ENCODE measurements around the gene WNT2B.

DNA sequence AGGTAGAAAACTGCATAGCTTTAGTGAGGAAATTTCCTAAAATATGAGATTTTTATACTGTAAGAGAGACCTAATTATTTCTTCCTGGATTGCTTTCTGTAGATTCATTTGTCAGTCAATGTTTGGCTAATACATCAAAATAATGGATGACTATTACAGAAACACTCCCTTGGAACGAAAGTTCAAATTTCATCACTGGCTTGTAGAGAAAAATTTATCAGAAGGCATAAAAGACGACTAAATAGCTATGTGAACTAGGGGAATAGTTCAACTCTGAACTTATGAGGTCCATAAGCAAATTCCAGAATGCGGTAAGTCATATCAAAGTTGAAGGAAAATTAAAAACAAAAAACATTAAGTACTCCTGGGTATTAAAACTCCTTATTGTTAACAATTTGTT lies 36.0 kb downstream of the WNT2B start:
- TF ChIP-seq, protein P1, sequence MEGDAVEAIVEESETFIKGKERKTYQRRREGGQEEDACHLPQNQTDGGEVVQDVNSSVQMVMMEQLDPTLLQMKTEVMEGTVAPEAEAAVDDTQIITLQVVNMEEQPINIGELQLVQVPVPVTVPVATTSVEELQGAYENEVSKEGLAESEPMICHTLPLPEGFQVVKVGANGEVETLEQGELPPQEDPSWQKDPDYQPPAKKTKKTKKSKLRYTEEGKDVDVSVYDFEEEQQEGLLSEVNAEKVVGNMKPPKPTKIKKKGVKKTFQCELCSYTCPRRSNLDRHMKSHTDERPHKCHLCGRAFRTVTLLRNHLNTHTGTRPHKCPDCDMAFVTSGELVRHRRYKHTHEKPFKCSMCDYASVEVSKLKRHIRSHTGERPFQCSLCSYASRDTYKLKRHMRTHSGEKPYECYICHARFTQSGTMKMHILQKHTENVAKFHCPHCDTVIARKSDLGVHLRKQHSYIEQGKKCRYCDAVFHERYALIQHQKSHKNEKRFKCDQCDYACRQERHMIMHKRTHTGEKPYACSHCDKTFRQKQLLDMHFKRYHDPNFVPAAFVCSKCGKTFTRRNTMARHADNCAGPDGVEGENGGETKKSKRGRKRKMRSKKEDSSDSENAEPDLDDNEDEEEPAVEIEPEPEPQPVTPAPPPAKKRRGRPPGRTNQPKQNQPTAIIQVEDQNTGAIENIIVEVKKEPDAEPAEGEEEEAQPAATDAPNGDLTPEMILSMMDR (IDR thresholded peaks at IDR 0.05; ENCODE audit: low read depth, low read length): no peak
- TF ChIP-seq EZH2phosphoT487 (IDR thresholded peaks at IDR 0.05; ENCODE audit: low read depth): no peak

All from OCI-LY3 (cell line).